A549 (cell line): ENCODE data around the gene IFITM10.

Experiments
- CTCF ChIP-seq: fragments of >200 bp; sonication (Bioruptor Twin); formaldehyde crosslinking; IDR thresholded peaks from 3 replicates; pipeline ENCODE4 v1.5.1; 2016
- EP300 ChIP-seq, 2 experiments: fragments of >200 bp; sonication (Bioruptor Twin); formaldehyde crosslinking; IDR thresholded peaks; 2 replicates in 1 of 2; 3 replicates in 1 of 2; pipeline ENCODE4 v1.6.1; 2016 to 2017
- HMGXB4 ChIP-seq: fragments of 250-450 bp; sonication (Bioruptor Pico); IDR thresholded peaks from 2 replicates; pipeline ENCODE4 v1.5.0; 2021; ENCODE audit warnings: mild to moderate bottlenecking, moderate library complexity, borderline replicate concordance
- JUN ChIP-seq, 2 experiments: fragments of >200 bp; sonication (Bioruptor Twin); formaldehyde crosslinking; IDR thresholded peaks; 2 replicates in 1 of 2; 3 replicates in 1 of 2; pipeline ENCODE4 v1.6.1; 2016 to 2017
- PBX3 ChIP-seq: IDR thresholded peaks from 2 replicates; pipeline ENCODE4 v1.6.1; 2012
- POLR2A ChIP-seq: IDR thresholded peaks from 2 replicates; pipeline ENCODE4 v1.6.1; 2012; ENCODE audit warnings: mild to moderate bottlenecking, low read length
- TFCP2L1 ChIP-seq: fragments of 250-450 bp; sonication (Bioruptor Pico); IDR thresholded peaks from 2 replicates; pipeline ENCODE4 v1.5.0; 2021; ENCODE audit warnings: mild to moderate bottlenecking

GRCh38 chr11:1734641-1735081, 15.7 kb downstream of the IFITM10 start:
- TF ChIP-seq CTCF: no peak
- TF ChIP-seq POLR2A: no peak
- TF ChIP-seq TFCP2L1 (CRISPR knock-in tag): no peak
- TF ChIP-seq JUN (IDR thresholded peaks at IDR 0.05): no peak
- no peak for TF ChIP-seq PBX3
- TF ChIP-seq HMGXB4 (CRISPR knock-in tag): no peak
- no peak for TF ChIP-seq EP300 (IDR thresholded peaks at IDR 0.05)
